A204.1 (cell line): Measurements from ENCODE around the gene PEX7.
"Not testable (repeated sequence)": the region's sequence is repeated elsewhere in the genome, so short reads cannot be mapped to it uniquely, and the experiment has no call there.

ENCODE experiments used
- FAIRE-seq: peaks from 2 replicates; lab custom pipeline; 2012; peaks lifted over from hg19 to GRCh38; lab: Jason Lieb, UNC

Gene PEX7

DNA sequence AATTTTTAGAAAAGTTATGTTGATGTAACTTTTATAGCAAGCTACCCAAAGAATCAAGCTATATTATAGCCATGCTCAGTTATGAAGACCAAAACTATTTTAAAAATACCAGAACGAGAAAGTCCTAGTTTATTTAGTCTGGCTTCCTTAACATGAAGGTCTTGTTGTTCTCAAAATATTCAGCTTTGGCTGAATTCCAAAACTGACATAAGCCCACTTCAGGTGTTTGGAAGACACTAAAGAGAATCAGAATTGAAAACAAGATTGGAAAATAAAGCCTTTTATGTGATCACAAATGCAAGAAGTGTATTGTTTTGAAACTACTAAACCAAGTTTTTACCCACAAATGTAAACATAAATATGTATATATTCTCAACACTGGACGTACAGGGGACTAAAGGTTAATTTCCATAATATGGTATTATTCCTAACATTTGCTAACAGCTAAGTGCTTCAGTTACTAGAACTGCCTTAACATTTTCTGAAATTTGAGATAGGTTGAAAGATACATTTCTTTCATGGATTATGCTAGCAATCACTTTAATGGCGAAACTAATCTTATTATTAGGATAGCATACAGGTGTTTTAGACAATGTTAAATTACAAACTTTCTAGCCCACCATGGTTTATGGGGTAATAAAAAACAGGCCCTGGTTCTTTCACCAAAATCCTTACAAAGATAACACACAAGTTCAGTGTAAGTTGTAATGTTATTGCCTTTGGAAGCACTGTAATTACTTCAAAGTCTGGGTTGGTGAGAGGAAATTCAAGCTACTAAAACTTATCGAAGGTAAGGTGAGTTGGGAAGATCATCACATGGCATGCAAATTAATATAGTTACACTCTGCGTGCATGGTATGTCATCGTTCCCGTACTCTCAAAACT, 31.7 kb upstream of the PEX7 start:
- no peak for FAIRE-seq

- no peak for FAIRE-seq
Observed at GRCh38 chr6:136791296-136792094, 30.9 kb upstream of the PEX7 start.

DNA sequence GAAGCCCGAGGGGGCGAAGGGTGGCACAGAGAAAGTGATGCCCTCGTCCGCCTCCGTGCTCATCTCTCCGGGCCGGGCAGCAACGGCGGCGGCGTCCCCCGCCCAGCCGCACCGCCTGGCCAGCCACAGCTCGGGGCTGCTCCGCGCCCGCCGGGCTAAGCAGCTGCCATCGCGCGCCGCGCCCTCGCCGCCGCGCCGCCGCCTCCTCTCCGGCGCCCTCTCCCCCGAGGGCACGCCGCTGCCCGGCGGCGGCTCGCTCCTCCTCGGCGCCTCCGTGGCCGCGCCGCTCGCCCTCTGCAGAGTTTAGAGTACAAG, 30.3 kb upstream of the PEX7 start:
- FAIRE-seq, result no peak

DNA sequence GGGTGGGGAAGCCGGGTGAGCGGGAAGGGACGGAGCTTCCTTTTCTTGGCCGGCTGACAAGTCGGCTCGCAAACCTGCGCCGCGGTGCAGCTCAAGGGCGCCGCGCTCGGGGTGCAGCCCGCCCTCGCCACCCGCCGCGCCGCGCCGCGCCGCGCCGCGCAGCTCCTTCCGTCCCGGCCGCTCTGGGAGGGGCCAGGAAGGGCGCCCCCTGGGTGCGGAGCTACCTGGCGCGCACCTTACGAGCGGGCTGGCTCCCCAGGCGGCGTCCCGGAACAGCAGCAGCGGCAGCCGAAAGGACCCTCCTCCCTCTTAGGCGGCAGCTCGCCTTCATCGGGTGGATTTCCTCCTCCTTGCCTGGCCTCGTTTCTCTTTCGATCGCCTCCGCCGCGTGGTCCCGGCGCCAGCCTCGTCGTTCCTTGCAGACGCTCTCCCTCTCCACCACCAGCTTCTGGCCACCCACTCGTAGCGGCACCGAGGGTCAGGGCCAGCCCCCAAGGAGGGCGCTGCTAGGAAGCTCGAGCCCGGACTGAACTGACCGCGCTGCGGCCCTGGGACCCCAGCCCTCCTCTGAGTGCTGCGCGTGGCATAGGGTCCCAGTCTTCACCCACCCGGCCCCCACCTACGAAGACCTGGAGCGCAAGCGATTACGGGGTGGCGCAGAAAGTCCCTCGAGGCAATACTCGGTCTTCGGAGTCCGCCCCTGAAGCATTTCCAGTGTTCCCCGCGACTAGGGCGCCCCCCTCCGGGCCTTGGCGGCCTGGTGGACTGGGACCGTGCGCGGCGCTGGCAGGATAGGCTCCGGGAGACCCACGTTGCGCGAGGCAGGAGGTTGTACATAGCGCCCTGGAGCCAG, 29.8 kb upstream of the PEX7 start, which contains the start of gene MAP3K5:
TSS of gene MAP3K5 (minus strand) at position 68 of the 853 bp plus-strand sequence. CDS start 320 bp downstream, outside the sequence.
- no peak for FAIRE-seq

- no peak for FAIRE-seq
Observed at GRCh38 chr6:136793363-136793762, 29.0 kb upstream of the PEX7 start.

GRCh38 chr6:136795386-136795785, 27.0 kb upstream of the PEX7 start:
- no peak for FAIRE-seq

DNA sequence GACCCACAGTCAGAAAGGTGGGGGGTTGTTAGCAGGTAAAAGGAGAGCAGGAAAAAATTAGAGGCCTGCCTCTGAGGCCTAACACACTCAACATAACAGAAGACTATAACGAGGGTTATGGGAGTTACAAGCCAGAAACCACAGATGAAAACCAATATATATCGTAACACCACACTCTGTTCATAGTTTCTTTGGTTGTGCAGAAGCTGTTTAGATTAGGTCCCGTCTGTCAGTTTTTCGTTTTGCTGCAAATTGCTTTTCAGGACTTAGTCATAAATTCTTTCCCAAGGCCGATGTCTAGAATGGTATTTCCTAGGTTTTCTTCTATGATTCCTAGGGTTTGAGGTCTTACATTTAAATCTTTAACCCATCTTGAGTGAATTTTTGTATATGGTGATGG, 26.4 kb upstream of the PEX7 start:
- no peak for FAIRE-seq

- FAIRE-seq, result no peak
Observed at GRCh38 chr6:136798044-136798443, 24.3 kb upstream of the PEX7 start.

DNA sequence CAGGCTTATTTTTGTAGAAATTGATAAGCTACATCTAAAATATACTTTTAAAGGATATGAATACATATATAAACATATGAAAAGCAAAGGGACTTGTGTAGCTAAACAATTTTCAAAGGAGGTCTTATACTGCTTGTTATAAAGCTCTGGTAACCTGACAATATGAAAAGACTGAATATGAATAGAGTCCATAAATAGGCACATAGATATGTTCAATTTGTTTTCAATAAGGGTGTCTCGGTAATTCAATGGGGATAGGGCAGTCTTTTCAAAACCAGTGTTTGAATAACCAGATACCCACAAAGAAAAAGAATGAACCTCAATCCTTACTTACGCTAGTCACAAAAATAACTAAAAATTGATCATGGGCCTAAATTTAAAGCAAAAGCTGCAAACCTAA, 20.8 kb upstream of the PEX7 start:
- no peak for FAIRE-seq

DNA sequence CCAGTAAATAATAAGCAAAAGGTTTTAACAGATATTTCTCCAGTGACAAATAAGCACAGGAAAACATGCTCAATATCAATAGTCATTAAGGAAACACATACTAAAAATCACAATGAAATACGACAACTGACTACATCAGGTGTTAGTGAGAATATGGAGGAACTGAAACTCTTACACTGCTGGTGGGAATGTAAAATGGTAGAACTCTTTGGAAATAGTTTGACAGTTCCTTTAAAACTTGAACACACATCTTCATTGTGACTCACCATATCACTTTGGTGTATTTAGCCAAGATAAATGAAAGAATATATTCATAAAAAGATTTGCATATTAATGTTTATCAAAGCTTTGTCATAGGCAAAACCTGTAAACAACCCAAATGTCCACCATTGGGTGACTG, 18.8 kb upstream of the PEX7 start:
- no peak for FAIRE-seq

DNA sequence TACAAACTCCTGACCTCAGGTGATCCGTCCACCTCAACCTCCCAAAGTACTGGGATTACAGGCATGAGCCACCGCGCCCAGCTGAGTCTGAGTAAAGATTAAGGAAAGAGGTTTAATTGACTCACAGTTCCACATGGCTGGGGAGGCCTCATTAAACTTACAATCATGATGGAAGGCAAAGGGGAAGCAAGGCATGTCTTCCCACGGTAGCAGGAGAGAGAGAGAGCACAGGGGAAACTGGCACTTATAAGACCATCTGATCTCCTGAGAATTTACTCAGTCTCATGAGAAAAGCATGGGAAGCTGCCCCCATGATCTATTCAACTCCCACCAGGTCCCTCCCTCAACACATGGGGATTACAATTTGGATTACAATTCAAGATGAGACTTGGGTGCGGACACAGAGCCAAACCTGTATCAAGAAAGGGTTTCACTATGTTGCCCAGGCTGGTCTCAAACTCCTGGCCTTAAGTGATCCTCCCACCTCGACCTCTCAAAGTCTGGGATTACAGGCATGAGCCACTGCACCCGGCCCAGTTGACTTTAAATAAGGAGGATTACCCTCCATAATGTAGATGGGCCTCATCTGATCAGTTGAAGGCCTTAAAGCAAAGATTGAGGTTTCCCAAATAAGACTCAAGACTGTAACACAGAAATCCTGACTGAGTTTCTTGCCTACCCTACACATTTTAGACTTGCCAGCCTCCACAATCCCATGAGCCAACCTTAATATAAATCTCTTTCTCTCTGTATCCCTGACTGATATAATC, 13.1 kb upstream of the PEX7 start:
- FAIRE-seq, result no peak

GRCh38 chr6:136811272-136811671, 11.1 kb upstream of the PEX7 start:
- no peak for FAIRE-seq

- no peak for FAIRE-seq
Observed at GRCh38 chr6:136812174-136812573, 10.2 kb upstream of the PEX7 start.

- not testable (repeated sequence) for FAIRE-seq
Observed at GRCh38 chr6:136815608-136816007, 6.8 kb upstream of the PEX7 start.

GRCh38 chr6:136816656-136817055, 5.7 kb upstream of the PEX7 start:
- no peak for FAIRE-seq

DNA sequence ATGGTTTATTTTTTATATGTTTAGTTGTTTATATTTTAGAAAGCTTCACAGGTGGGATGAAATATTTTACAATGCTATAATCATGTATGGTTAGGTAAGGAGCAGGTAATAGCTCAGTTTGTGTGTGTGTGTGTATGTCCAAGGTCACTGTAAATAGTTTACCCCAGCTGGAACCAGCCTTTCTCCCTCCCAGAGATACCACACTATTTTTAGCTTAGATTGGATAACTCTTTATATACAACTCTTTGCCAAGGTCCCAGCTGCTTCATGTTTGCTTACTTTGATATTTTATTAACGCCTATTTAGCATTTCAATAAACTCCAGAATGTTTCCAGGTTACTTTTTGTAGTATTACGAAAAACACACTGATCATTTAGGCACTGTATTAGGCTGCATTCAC, 1.8 kb upstream of the PEX7 start:
- FAIRE-seq, result no peak

DNA sequence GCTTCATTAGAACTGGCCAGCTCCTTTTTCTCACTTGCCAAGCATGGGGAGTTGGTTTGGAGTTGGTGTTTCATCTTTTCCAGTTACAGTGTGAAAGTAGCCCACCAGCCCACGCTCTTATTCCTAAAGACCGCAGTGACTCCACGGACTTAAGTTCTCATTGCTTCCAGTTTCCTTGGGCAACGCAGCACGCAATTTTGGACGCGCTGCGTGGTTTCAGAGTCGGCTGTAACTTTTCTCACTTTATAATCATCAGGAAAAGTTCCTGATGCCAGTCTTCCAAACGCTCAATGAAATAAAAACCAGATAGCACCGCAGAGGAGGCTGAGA, 381 bp upstream of the PEX7 start:
- no peak for FAIRE-seq

GRCh38 chr6:136823128-136823660, 802 bp downstream of the PEX7 start:
- FAIRE-seq, result no peak

GRCh38 chr6:136826216-136826615, 3.8 kb downstream of the PEX7 start:
- FAIRE-seq, result no peak

- FAIRE-seq, result no peak
Observed at GRCh38 chr6:136831873-136832562, 9.6 kb downstream of the PEX7 start.
